GM21526 (cell line): ENCODE data around the gene PPM1A.
A peak's percentile ranks its signal among the peaks of the same experiment; 100 is the strongest.

Experiments
- ATAC-seq: cut with Tn5 transposase; IDR thresholded peaks from one replicate; pipeline ENCODE4 v1.9.1; 2021; ENCODE audit warnings: moderate library complexity; ENCODE audit not compliant: unreplicated experiment, low FRiP score

Gene PPM1A

DNA sequence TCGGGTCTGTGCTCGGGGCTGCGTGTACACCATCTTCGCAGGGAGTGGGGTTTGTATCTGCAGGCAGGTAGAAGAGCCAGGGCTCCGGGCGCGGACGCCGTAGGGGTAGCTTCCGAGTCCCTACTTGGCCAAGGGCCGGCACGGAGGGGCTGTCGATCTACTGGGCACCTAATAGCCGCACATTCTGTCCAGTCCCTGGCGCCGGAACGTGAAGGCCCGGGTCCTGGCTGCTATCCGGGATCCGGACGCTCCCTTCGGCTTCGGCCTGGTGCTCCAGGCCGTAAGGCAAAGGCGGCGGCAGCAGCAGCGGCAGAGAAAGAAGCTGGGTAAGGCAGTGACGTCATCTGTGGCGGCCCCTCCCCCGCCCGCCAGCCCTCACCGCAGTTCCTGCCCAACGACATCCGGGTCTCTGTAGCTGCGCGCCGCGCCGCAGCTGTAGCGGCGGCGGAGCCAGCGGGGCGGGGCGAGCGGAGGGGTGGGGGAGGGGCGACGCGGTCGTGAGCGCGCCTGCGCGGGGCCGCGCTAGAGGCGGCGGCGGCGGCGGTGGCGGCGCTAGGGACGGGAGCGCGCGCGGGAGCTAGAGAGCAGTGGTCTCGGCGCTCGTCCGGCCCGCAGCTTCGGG, at the start of gene PPM1A:
PPM1A (plus strand) TSS at position 525 of the 622 bp plus-strand sequence. CDS start 33,483 bp downstream, outside the sequence.
- peak; percentile 70 for ATAC-seq

DNA sequence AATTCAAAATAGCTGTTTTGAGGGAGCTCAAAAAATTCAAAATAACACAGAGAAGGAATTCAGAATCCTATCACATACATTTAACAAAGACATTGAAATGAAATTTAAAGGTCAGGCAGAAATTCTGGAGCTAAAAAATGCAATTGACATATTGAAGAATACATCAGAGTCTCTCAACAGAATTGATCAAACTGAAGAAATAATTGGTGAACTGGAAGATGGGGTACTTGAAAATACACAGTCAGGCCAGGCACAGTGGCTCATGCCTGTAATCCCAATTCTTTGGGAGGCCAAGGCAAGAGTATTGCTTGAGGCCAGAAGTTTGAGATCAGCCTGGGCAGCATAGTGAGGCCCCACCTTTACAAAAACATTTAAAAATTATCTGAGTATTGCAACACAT, 49.7 kb upstream of the PPM1A start:
- no peak for ATAC-seq

DNA sequence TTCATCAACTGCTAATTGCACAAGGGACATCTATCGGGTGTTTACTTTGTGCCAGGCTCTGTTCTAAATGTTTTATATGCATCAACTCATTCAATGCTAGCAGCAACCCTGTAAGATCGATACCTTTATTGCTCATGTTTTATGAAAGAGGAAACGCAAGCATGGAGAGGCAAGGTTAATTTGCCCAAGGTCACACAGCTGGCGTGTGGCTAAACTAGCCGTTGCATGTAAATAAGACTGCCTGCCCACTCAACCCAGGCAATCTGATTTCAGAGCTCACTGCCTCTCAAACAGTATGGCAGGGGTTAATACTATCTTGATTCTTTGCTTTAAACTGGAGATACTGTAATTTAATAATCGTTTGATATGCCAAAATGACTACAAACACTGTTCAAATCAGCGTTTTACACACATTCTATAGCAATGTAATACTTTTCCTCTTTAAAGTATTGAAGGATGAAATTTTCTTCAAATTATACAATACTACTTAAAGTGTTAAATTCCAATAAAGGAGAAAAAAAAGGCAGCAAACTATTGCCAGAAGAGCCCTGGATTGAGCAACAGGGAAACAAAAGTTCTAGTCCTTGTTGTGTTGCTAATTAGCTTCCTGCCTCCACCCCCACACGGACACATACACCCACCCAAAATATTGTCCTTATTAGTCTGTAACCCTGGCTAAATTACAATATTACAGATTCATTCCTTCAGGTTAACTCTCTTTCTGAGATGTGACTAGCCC, 44.7 kb upstream of the PPM1A start:
- ATAC-seq: peak; percentile 70

DNA sequence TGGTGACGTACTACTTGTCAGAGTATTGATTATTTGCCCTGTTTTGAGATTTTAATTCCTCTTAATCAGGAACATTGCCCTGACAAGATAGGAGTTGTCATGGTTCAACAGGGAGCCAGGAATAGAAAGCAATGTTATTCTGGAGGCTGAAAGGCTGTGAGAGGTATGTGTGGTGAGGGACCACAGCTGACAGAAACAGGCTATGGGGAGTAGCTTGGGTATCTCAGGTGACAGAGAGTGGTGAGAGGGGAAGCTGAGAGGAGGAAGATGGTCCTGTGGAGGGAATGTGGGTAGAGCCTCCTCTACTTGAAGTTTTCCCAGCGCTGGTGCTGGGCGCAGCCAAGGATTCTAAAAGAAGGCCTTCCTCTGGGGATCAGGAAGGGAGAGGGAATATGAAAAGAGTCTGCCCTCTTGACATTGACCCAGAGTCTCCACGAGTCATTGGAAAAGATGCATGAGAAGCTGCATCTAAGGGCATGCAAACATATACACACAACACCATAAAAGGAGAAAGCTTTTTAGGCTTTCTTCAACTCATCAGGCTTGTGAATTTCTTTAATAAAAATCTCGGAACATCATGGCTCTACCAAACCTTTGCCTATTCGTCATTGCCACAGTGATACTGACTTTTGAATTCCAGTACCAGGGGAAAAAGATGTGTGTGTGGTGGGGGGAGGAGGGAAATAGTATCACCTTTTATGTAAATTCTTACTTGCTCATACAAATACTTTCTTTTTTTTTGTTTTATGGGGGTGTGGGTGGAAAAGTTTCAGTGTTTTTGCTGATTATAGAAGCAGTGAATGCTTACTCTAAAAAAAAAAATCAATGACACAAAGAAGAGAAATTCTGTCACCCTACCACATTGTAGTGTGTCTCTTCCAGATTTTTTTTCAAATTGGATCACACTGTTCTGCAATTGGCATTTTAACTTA, 43.9 kb upstream of the PPM1A start:
- ATAC-seq: peak; percentile 54

DNA sequence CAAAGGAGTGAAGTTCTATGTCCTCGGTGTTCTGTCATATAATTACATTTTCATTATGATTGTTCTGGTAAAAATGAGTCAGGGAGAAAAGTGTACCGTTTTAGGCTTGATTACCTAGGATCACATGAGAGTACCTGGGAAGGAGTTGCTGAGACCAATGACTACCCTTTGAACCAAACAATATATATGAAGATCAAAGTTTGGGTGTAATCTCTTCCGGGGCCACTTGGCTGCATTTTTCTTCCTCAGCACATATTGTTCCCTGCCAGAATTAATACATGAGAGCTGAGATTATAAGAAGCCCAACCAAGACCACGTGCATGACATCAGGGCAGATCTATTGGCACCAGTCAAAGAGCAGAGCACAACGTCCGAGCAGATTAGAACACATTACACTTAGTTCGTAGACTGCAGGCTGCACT, 42.8 kb upstream of the PPM1A start:
- ATAC-seq: no peak

DNA sequence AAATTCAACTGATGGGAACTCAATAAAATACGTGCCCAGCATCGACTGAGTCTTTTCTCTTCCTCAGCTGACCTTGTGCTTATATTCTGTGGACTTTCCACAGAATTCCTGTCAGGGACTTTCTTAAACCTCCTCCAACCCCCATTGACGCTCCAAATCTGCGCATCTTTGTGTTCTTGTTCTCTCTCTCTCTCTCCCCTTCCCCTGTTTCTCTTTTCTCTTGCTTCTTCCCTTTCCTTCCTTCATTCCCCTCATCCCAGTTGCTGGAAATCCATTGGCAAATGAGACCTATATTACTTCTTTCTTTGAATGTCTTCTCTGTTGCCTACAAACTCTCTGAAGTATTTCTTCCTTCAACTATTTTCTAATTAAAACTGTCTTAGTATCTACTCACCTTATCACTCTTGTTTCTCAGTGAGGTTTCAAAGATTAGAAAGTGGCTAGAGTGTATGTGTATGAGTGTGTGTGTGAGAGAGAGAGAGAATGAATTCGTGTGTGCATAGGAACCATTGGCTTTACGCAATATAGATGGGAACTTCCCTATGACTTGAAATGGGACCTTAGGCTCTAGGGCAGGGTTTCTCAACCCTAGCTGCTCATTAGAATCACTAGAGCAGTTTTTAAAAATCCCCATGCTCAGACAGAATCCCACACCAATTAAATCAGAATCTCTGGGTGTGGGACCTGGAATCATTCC, 42.0 kb upstream of the PPM1A start:
- ATAC-seq: no peak

DNA sequence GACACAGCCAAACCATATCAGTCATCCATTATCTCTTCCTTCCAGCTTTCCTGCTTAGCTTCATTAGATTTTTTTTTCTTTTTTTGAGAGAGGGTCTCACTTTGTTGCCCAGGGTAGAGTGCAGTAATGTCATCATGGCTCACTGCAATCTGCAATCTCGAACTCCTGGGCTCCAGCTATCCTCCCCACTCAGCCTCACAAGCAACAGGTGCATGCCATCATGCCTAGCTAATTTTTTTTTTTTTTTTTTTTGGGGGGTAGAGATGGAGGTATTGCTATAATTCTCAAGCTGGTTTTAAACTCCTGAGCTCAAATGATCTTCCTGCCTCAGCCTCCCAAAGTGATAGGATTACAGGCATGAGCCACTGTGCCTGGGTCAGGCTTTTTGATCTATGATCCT, 38.3 kb upstream of the PPM1A start:
- no peak for ATAC-seq

DNA sequence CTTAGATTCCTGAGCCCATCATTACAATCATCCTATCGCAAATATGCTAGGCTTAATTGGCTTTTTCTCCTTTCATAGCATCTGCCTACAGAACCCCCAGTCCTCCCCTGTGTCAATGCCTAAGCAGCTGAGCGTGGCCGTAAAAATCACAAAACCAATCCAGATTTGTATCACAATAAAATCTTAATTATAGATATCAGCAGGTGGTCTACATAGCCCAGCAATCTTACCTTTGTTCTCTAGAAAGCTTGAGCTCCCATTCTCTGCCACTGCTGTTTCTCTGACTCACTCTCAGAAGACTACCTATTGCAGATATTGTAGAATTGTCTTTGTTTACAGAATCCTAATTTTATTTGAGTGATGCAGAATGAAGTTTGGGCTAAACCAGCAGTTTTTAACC, 37.9 kb upstream of the PPM1A start:
- no peak for ATAC-seq

DNA sequence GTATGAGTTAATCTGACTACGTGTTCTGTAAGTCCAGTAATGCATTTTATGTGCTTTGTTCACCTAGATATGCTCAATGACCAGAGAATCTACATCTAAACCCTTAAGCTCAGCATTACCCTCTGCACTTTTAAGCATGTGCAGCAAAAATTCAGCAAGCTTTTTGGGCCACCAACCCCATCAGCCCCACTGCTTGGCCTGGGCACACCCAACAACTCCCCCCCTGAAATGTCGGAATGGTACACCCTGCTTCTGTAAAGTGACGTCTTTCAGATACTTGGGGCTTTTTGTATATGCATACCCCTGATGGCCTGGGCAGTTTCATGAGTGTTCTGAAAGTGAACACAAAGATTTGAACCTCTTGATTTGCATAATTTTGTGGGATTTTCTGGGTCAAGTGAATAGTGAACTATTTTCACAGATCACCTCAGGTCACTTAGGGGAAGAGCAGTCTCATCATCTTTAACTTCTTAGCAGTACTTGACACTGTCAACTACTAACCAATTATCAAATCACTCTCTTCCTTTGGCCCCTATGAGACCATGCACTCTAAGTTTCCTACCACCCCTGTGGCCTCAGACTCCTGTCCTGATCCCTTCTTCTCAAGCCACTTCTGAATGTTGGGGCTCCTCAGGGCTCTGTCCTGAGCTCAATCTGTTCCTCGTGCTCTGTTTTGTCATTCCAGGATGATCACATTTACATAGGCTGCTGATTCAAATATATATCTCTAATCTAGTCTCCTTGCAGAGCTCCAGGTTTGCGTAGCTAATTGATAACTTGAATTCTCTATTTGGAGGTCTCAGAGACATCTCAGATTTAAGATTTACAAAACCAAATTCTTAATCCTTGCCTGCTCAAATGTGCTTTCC, 36.3 kb upstream of the PPM1A start:
- peak; percentile 88 for ATAC-seq

DNA sequence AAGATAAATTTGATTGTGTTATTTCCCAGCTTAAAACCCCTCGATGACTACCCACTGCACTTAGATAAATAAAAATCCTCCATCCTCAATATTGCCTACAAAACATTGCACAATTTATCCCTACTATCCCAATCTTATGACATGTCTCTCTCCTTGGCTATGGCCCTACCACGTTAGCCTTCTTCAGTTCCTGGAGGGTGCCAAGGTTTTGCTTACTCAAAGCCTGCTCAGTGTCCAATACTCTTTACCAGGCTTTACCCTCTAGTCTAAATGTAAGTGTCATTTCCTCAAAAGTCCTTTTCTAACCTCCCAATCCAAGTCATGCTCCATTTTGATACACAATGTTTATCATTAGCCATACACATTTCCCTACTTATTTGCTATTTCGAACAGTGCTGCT, 35.0 kb upstream of the PPM1A start:
- ATAC-seq: no peak

DNA sequence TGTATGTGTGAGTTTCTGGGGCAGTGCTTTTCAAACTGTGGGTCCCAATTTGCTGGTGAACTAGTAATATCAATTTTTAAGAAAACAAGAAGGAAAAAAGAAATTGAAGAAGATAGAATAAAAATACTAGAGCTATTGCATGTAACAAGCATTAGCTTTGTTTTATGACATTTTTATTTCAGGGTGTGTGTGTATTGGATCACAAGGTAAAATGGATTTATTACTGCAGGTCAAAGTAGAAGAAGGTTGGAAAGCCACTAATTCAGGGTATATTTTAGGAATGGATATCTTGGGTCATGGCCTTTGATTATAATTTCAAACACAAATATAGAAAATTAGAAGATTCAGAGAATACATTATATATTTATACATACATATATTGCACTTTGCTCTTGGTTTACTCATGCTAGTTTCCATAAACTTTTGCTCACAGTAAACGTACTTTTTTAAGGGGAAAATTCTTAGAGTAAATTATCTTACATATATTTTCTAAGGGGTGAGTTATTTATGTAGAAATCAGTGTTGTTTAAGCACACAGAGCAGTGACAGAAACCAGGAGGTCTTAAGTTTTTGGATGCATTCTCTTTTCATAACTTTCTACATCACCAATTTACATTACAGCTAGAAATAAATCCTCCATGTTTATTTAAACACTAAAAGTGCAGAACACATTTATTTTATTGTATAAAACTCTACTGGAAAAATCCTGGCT, 34.5 kb upstream of the PPM1A start:
- ATAC-seq: no peak

DNA sequence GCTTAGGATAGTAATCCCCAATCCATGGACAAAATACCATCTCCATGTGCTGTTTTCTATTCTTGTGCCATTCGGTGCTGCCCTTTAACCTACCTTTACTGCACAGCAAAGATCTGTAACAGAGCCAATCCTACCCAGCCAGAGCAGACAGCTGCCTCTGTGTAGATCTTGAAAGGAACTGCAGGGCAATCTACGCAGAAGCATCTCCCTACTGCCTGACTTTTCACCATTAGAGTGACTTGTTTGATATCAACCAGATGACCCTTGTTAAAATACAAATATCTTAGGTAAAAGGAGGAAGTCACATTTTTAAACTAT, 33.9 kb upstream of the PPM1A start:
- ATAC-seq: no peak

DNA sequence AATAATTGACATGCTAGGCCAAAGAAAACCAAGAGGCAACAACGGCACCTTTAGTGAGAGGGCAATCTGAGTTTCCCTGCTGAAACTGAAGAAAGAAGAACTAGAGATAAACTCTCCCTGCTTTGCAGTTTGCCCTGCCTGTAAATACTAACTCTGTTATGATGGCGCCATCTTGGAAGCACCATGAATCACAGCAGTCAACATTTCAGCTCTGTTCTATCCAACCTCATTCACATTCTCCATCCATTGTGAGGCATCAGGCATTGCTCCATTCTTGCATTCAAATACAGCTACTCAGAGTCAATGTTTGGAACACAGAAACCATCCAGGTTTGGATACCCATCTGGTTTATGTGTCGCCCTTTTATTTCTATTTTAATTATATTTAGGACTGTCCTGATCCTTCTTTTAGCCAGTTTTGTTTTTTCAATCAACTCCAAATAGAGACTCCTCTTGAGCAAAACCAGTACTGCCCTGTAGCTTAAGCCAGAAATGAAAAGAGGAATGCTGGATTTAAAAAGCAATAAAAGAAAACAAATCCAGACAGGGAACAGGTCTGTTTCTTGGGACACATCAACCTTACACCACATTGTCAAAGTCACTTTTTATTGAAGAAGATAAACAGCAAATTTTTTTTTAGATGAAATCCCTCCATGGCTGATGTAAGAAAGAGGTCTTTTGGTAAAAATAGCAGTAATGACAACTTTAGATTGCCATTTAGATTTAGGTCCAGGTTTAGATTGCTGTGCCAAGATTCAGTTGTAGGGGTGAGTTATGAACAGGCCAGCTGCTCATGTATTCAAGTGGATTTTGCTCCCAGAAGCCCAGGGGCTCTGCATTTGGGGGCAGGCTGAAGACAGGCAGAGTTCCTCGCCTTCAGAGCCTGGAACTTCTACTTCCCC, 33.3 kb upstream of the PPM1A start:
- no peak for ATAC-seq

DNA sequence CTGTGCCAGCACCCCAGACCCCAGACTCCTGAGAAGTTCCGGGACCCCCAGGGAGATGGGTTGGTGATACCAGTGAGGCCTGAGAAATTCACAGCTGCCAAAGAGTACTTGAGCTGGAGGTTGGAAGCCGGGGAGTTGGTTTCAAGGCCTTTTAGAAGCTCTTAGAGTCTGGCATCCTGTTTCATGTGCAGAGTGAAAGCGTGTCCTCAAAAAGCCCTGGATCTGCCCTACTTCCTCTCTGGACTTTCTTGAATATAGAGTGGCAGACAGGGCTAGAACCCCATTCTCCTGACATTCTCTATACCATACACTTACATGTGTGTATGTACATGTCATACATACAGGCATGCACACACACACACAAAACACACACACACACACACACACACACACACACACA, 31.3 kb upstream of the PPM1A start:
- no peak for ATAC-seq

DNA sequence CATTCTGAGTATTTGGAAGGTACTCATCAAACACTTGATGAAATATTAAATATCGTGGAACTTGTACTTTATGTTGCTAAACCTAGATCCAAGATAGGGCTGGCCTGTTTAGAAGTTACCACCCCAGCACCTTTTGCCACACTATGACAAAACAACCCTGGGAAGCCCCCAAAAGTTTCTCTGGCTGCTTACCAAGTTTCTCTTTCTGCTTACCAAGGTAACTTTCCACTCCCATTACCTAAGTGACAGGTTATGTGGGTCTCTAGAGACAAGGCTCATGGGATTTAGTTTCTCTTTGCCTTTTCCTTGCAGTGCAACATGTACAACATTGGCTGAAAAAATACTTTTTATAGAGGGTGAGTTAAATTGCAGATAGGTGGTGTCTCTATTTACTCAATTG, 28.9 kb upstream of the PPM1A start:
- peak; percentile 58 for ATAC-seq

DNA sequence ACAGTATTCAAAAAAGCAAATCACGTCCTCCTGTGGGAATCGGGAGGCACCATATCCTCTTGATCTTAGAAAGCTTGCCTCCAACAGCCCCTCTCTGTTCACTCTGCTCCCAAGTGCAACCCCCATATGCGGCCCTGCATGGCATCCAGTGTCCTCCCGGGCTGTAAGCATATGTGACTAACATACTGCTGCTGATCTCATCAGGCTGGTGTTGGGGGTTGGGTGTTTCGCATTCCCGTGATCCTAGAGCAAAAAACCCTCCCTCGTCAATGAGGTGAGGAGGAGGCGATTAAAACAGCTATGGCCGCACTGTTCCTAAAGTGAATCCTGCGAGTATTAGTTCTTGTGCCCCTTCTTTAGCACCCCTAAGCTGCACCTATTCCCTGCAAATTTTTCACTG, 28.1 kb upstream of the PPM1A start:
- ATAC-seq: no peak

DNA sequence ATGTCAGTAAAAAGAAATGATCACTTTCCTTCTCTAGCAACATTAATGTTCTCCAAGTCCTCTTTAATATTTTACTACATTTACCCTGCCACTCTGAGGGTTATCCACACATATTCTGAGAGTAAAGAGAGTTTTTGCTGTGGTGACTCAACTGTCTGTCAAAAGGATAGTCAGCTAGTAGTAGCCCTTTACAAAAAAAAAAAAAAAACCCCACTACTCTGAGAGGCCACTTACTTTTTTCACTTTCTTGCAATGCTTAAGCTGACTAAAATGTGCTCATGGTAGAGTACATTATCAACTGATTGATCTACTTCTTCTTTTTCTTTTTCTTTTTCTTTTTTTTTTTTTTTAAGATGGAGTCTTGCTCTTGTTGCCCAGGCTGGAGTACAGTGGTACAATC, 27.6 kb upstream of the PPM1A start:
- ATAC-seq: no peak

DNA sequence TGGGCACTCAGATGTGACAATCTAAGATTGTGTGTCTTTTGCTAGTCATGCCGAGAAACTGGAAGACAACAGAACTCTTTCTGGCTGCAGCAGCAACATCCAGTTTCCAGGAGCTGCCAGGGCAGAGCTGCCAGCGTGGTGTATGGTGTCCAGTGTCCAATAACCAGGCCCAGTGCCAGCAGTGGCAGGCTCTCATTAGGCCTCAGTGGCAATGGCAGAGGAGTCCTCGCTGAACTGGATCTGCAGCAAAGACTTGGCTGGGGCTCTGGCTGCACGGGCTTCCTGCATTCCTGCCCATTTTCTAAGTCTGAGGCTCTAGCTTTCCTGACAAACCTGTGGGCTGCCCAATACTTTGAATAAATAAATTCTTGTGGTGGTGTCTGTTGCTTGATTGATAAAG, 26.2 kb upstream of the PPM1A start:
- ATAC-seq: no peak
